SK-N-SH treated with all-trans-retinoic acid at 6 μM for 48 hours (cell line): Measurements from ENCODE around the gene DLG5.

Source experiments
- ATAC-seq: fragments of 200-7000 bp; cut with Tn5 transposase; 3 replicates; pipeline ENCODE4 v1.9.1; 2020; ENCODE audit warnings: mild to moderate bottlenecking, moderate library complexity
- ARNTL ChIP-seq: fragments of 450-650 bp; formaldehyde crosslinking; IDR thresholded peaks from 2 replicates; pipeline ENCODE4 v1.5.0; 2020; ENCODE audit warnings: low read depth, mild to moderate bottlenecking, moderate library complexity, borderline replicate concordance
- BACH2 ChIP-seq: fragments of 250-450 bp; sonication (Bioruptor Pico); IDR thresholded peaks from 2 replicates; pipeline ENCODE4 v1.9.0; 2021; ENCODE audit warnings: mild to moderate bottlenecking, borderline replicate concordance
- CSDC2 ChIP-seq: fragments of 250-450 bp; sonication (Bioruptor Pico); IDR thresholded peaks from 2 replicates; pipeline ENCODE4 v1.5.0; 2020; ENCODE audit warnings: mild to moderate bottlenecking, moderate library complexity
- ESRRG ChIP-seq: fragments of 250-450 bp; sonication (Bioruptor Pico); IDR thresholded peaks from 2 replicates; pipeline ENCODE4 v1.6.1; 2021; ENCODE audit warnings: mild to moderate bottlenecking
- GLIS3 ChIP-seq: fragments of 250-450 bp; sonication (Bioruptor Pico); IDR thresholded peaks from 2 replicates; pipeline ENCODE4 v1.5.0; 2020; ENCODE audit warnings: mild to moderate bottlenecking, moderate library complexity
- ISL1 ChIP-seq: fragments of 250-450 bp; sonication (Bioruptor Pico); IDR thresholded peaks from 2 replicates; pipeline ENCODE4 v2.1.2; 2022; ENCODE audit warnings: mild to moderate bottlenecking, moderate library complexity
- OSR1 ChIP-seq: fragments of 250-450 bp; sonication (Bioruptor Pico); IDR thresholded peaks from 2 replicates; pipeline ENCODE4 v1.8.0; 2022; ENCODE audit warnings: moderate library complexity, mild to moderate bottlenecking, inconsistent platforms
- PPARA ChIP-seq: fragments of 250-450 bp; sonication (Bioruptor Pico); IDR thresholded peaks from 2 replicates; pipeline ENCODE4 v1.5.0; 2020; ENCODE audit warnings: mild to moderate bottlenecking, borderline replicate concordance
- SNAI2 ChIP-seq: fragments of 250-450 bp; sonication (Bioruptor Pico); IDR thresholded peaks from 2 replicates; pipeline ENCODE4 v1.5.0; 2020; ENCODE audit warnings: mild to moderate bottlenecking, moderate library complexity
- TCF4 ChIP-seq: fragments of 250-450 bp; sonication (Bioruptor Pico); IDR thresholded peaks from 2 replicates; pipeline ENCODE4 v1.8.0; 2021; ENCODE audit warnings: mild to moderate bottlenecking, moderate library complexity, borderline replicate concordance
- TOX ChIP-seq: fragments of 250-450 bp; sonication (Bioruptor Pico); IDR thresholded peaks from 2 replicates; pipeline ENCODE4 v1.8.0; 2021; ENCODE audit warnings: mild to moderate bottlenecking, moderate library complexity, borderline replicate concordance
- ZC3H10 ChIP-seq: fragments of 250-450 bp; sonication (Bioruptor Pico); IDR thresholded peaks from 2 replicates; pipeline ENCODE4 v1.5.1; 2021; ENCODE audit warnings: mild to moderate bottlenecking, moderate library complexity
- ZFP3 ChIP-seq: fragments of 250-450 bp; sonication (Bioruptor Pico); IDR thresholded peaks from 2 replicates; pipeline ENCODE4 v1.5.0; 2020; ENCODE audit warnings: mild to moderate bottlenecking, moderate library complexity
- ZFP30 ChIP-seq: fragments of 450-650 bp; formaldehyde crosslinking; IDR thresholded peaks from 2 replicates; pipeline ENCODE4 v1.5.0; 2022; ENCODE audit warnings: mild to moderate bottlenecking, moderate library complexity
- ZNF565 ChIP-seq: fragments of 450-650 bp; formaldehyde crosslinking; conservative IDR thresholded peaks from 2 replicates; pipeline ENCODE4 v1.5.0; 2020; ENCODE audit warnings: low read depth, mild to moderate bottlenecking, moderate library complexity
- ZNF70 ChIP-seq: fragments of 450-650 bp; formaldehyde crosslinking; IDR thresholded peaks from 2 replicates; pipeline ENCODE4 v1.5.0; 2020; ENCODE audit warnings: mild to moderate bottlenecking, moderate library complexity
- ZNF8 ChIP-seq: fragments of 450-650 bp; formaldehyde crosslinking; IDR thresholded peaks from 2 replicates; pipeline ENCODE4 v1.5.0; 2020; ENCODE audit warnings: mild to moderate bottlenecking, moderate library complexity
- TF ChIP-seq, protein P1 (sequence below): fragments of 250-450 bp; sonication (Bioruptor Pico); IDR thresholded peaks from 2 replicates; pipeline ENCODE4 v1.8.0; 2021; ENCODE audit warnings: low read depth, mild to moderate bottlenecking, moderate library complexity, borderline replicate concordance
- TF ChIP-seq, protein P2 (sequence below): fragments of 250-450 bp; sonication (Bioruptor Pico); IDR thresholded peaks from 2 replicates; pipeline ENCODE4 v1.8.0; 2020; ENCODE audit warnings: mild to moderate bottlenecking, moderate library complexity, borderline replicate concordance
- TF ChIP-seq, protein P3 (sequence below): fragments of 250-450 bp; sonication (Bioruptor Pico); IDR thresholded peaks from 2 replicates; pipeline ENCODE4 v1.5.1; 2021; ENCODE audit warnings: mild to moderate bottlenecking, moderate library complexity

The DLG5 gene

DNA sequence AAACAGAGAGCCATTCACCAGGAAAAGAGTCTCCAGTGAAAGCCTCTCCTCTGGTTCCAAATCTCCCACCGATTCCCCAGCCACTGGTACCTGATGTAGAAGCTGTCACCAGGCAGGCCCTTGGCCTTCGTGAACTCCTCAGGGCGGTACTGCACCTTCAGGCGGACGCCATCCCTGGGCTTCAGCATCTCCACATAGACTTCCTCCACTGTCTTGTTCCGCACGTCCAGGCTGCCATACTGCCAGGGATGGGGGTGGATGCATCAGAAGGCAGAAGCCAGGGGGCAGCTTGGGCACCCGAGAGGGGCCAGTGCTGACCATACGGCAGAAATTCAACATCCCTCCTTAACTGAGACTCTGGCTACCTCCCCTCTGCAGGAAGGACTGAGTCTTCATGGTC lies 118.8 kb downstream of the DLG5 start:
- no peak for ATAC-seq
- TF ChIP-seq ZNF70: no peak
- no peak for TF ChIP-seq SNAI2 (CRISPR knock-in tag)
- TF ChIP-seq ZFP30: no peak
- TF ChIP-seq BACH2 (CRISPR knock-in tag): no peak
- TF ChIP-seq, protein P1, sequence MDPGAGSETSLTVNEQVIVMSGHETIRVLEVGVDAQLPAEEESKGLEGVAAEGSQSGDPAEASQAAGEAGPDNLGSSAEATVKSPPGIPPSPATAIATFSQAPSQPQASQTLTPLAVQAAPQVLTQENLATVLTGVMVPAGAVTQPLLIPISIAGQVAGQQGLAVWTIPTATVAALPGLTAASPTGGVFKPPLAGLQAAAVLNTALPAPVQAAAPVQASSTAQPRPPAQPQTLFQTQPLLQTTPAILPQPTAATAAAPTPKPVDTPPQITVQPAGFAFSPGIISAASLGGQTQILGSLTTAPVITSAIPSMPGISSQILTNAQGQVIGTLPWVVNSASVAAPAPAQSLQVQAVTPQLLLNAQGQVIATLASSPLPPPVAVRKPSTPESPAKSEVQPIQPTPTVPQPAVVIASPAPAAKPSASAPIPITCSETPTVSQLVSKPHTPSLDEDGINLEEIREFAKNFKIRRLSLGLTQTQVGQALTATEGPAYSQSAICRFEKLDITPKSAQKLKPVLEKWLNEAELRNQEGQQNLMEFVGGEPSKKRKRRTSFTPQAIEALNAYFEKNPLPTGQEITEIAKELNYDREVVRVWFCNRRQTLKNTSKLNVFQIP (CRISPR knock-in tag): no peak
- no peak for TF ChIP-seq ZNF565 (CRISPR knock-in tag)
- no peak for TF ChIP-seq OSR1 (CRISPR knock-in tag)
- TF ChIP-seq, protein P2, sequence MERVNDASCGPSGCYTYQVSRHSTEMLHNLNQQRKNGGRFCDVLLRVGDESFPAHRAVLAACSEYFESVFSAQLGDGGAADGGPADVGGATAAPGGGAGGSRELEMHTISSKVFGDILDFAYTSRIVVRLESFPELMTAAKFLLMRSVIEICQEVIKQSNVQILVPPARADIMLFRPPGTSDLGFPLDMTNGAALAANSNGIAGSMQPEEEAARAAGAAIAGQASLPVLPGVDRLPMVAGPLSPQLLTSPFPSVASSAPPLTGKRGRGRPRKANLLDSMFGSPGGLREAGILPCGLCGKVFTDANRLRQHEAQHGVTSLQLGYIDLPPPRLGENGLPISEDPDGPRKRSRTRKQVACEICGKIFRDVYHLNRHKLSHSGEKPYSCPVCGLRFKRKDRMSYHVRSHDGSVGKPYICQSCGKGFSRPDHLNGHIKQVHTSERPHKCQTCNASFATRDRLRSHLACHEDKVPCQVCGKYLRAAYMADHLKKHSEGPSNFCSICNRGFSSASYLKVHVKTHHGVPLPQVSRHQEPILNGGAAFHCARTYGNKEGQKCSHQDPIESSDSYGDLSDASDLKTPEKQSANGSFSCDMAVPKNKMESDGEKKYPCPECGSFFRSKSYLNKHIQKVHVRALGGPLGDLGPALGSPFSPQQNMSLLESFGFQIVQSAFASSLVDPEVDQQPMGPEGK (CRISPR knock-in tag): no peak
- TF ChIP-seq GLIS3 (CRISPR knock-in tag): no peak
- no peak for TF ChIP-seq ESRRG (CRISPR knock-in tag)

DNA sequence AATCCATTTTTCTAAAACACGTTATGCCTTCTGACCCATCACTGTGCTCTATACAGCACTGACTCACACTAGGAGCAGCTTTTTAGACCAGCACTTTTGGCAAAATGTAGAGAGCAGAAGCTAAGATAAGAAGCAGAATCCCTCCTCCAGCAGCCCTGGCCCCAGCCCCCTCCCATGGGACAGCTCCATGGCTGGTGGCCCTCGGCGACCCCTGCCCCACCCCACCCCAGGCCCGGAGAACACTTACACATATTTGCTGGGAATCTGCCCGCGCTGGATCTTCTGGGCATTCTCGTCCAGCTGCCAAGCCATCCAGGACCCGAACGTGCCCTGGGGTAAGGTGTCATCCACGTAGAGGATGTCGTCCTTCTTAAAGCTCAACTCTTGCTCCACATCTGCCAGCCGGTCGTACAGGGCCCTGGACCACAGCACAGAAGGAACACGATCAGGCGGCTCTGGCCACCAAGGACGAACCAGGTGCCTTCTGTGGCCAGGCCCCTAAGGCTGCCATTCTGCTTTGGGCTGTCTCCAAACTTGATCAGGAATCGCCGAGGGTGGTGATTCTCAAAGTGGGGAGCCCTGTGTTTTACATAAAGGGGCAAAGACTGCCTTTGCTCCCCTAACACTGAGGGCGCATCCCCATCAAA lies 119.9 kb downstream of the DLG5 start:
- no peak for ATAC-seq
- TF ChIP-seq ZFP3 (CRISPR knock-in tag) (no peak), ZNF70 (no peak), ZNF565 (CRISPR knock-in tag) (no peak), ZC3H10 (CRISPR knock-in tag) (no peak)

DNA sequence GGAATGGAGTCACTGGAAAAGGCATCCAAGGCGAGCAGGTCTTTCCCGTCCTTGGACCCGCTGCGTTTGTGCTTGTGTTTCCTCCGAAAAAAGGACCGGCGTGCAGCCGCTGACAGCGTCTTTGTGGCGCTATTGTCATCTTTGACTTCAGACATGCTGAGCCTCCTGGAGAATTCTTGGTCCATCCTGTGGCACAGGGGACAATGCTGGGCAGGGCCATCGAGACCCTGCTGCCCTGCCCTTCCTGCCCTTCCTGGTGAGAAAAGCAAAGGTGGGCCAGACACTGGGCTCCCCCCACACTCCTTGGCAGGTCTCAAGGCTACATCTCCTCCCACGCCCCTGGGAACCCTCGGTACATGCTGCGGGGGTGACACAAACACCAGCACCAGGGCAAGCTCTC lies 120.9 kb downstream of the DLG5 start:
- no peak for ATAC-seq
- TF ChIP-seq, protein P2 (CRISPR knock-in tag): no peak
- no peak for TF ChIP-seq ZNF70
- TF ChIP-seq SNAI2 (CRISPR knock-in tag): no peak
- no peak for TF ChIP-seq BACH2 (CRISPR knock-in tag)
- TF ChIP-seq ZNF565 (CRISPR knock-in tag): no peak
- TF ChIP-seq ZFP30: no peak
- no peak for TF ChIP-seq ISL1 (CRISPR knock-in tag)
- TF ChIP-seq TOX (CRISPR knock-in tag): no peak
- TF ChIP-seq OSR1 (CRISPR knock-in tag): no peak
- no peak for TF ChIP-seq ZNF8 (CRISPR knock-in tag)
- no peak for TF ChIP-seq PPARA (CRISPR knock-in tag)
- no peak for TF ChIP-seq ZC3H10 (CRISPR knock-in tag)
- TF ChIP-seq CSDC2 (CRISPR knock-in tag): no peak
- TF ChIP-seq GLIS3 (CRISPR knock-in tag): no peak
- TF ChIP-seq TCF4 (CRISPR knock-in tag): no peak
- TF ChIP-seq, protein P3, sequence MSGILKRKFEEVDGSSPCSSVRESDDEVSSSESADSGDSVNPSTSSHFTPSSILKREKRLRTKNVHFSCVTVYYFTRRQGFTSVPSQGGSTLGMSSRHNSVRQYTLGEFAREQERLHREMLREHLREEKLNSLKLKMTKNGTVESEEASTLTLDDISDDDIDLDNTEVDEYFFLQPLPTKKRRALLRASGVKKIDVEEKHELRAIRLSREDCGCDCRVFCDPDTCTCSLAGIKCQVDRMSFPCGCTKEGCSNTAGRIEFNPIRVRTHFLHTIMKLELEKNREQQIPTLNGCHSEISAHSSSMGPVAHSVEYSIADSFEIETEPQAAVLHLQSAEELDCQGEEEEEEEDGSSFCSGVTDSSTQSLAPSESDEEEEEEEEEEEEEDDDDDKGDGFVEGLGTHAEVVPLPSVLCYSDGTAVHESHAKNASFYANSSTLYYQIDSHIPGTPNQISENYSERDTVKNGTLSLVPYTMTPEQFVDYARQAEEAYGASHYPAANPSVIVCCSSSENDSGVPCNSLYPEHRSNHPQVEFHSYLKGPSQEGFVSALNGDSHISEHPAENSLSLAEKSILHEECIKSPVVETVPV (CRISPR knock-in tag): no peak

DNA sequence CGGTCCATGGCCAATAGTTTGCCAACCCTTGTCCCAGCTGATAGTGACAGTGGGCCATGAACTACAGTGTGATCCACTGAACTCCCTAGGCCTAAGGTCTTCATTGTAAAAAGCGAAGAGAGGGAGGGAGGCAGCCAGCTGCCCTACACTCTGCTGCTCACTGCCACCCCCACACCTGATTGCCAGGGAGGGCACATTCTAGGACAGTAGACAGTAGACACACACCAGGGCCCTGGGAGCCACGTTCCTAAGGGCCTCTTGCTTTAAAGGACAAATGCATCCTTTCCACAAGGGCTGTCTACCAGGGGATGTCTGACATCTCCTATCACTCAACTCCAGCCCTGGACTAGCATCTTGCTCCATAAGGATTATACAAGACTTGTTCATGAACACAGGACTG lies 122.2 kb downstream of the DLG5 start:
- TF ChIP-seq ZNF70 (no peak), ESRRG (CRISPR knock-in tag) (no peak), OSR1 (CRISPR knock-in tag) (no peak), ZNF565 (CRISPR knock-in tag) (no peak), ARNTL (no peak)
- TF ChIP-seq, protein P1 (CRISPR knock-in tag): no peak
- TF ChIP-seq, protein P3 (CRISPR knock-in tag): no peak
- TF ChIP-seq, all 23 proteins: peak for 0
- ATAC-seq: no peak
